IMR-90 (cell line): Measurements from ENCODE around the gene ABL1. TPM values are rescaled to one million over a fixed set of nuclear protein-coding genes. Genes with fewer than 3 reads are reported as not detected.

Experiments
- ATAC-seq: fragments of 200-7000 bp; cut with Tn5 transposase; 2 replicates; pipeline ENCODE4 v1.9.1; 2020; ENCODE audit warnings: low read depth, mild to moderate bottlenecking, moderate library complexity
- BruUV-seq: library from RNA; stranded (reverse); fragments of 400-500 nt; replicated peaks from 2 replicates; lab custom pipeline; 2021; lab: Mats Ljungman, UMichigan
- CTCF ChIA-PET: fragments of 300-600 bp; formaldehyde crosslinking; extraction: SDS; loops from one replicate; lab custom pipeline; 2021; ENCODE audit warnings: antibody characterized with exemption; lab: Yijun Ruan, JAX
- POLR2A ChIA-PET: fragments of 300-600 bp; sonication (Branson Sonifier 250); formaldehyde crosslinking; loops from one replicate; lab custom pipeline; 2022; ENCODE audit warnings: antibody characterized with exemption; ENCODE audit not compliant: unreplicated experiment; lab: Charles Lee
- DNase-seq: peaks from one replicate; pipeline ENCODE4 v3.0.0; 2013
- H2AFZ ChIP-seq: replicated peaks from 2 replicates; pipeline ENCODE3; 2013; ENCODE audit warnings: low read length, mild to moderate bottlenecking; ENCODE audit not compliant: poor library complexity
- H2AK5ac ChIP-seq: 2 replicates; pipeline ENCODE4 v1.6.1; 2013; ENCODE audit warnings: low read depth, low read length, inconsistent platforms
- H2AK9ac ChIP-seq: replicated peaks from 2 replicates; pipeline ENCODE3; 2013; ENCODE audit warnings: mild to moderate bottlenecking, low read depth, low read length, moderate library complexity; ENCODE audit not compliant: poor library complexity
- H2BK120ac ChIP-seq: 2 replicates; pipeline ENCODE4 v1.6.1; 2013; ENCODE audit warnings: low read depth, low read length, inconsistent platforms
- H2BK15ac ChIP-seq: 3 replicates; pipeline ENCODE4 v1.6.1; 2013; ENCODE audit warnings: low read depth, low read length, inconsistent platforms
- H2BK20ac ChIP-seq: 2 replicates; pipeline ENCODE4 v1.6.1; 2013; ENCODE audit warnings: low read depth, mild to moderate bottlenecking, inconsistent platforms, low read length, moderate library complexity
- H2BK5ac ChIP-seq: 2 replicates; pipeline ENCODE4 v1.6.1; 2013; ENCODE audit warnings: mild to moderate bottlenecking, low read depth, low read length, inconsistent platforms; ENCODE audit not compliant: poor library complexity, severe bottlenecking
- H3K14ac ChIP-seq: replicated peaks from 2 replicates; pipeline ENCODE4 v1.6.1; 2013; ENCODE audit warnings: low read depth, low read length, inconsistent platforms
- H3K18ac ChIP-seq: 2 replicates; pipeline ENCODE4 v1.6.1; 2013; ENCODE audit warnings: low read depth, low read length, control low read depth
- H3K23ac ChIP-seq: 2 replicates; pipeline ENCODE4 v1.6.1; 2013; ENCODE audit warnings: low read depth, low read length, inconsistent platforms
- H3K27ac ChIP-seq: 2 replicates; pipeline ENCODE4 v1.5.1; 2013; ENCODE audit warnings: mild to moderate bottlenecking, control low read depth, low read length; ENCODE audit not compliant: insufficient read depth
- H3K27me3 ChIP-seq: 2 replicates; pipeline ENCODE4 v1.6.1; 2013; ENCODE audit warnings: low read length; ENCODE audit not compliant: control insufficient read depth, insufficient read depth
- H3K36me3 ChIP-seq: 2 replicates; pipeline ENCODE4 v1.6.1; 2013; ENCODE audit warnings: low read length, mixed read lengths; ENCODE audit not compliant: control insufficient read depth, insufficient read depth
- H3K4ac ChIP-seq: 2 replicates; pipeline ENCODE4 v1.6.1; 2013; ENCODE audit warnings: low read depth, low read length, inconsistent platforms
- H3K4me1 ChIP-seq: 2 replicates; pipeline ENCODE4 v1.6.1; 2013; ENCODE audit warnings: low read length, mixed read lengths; ENCODE audit not compliant: control insufficient read depth, insufficient read depth
- H3K4me2 ChIP-seq: 2 replicates; pipeline ENCODE4 v1.6.1; 2013; ENCODE audit warnings: low read depth, mild to moderate bottlenecking, control low read depth, low read length, moderate library complexity
- H3K4me3 ChIP-seq: 2 replicates; pipeline ENCODE4 v1.5.1; 2013; ENCODE audit warnings: low read depth, mild to moderate bottlenecking, control low read depth, low read length, moderate library complexity; ENCODE audit not compliant: insufficient read depth
- H3K56ac ChIP-seq: 2 replicates; pipeline ENCODE4 v1.6.1; 2013; ENCODE audit warnings: low read length, inconsistent platforms; ENCODE audit not compliant: insufficient read depth; ENCODE audit errors: extremely low read depth
- H3K79me1 ChIP-seq, 2 experiments: 2 replicates each; pipeline ENCODE4 v1.6.1; 2013; ENCODE audit warnings: low read length in 2 of 2, inconsistent platforms in 1 of 2, low read depth in 1 of 2
- H3K9ac ChIP-seq: 2 replicates; pipeline ENCODE4 v1.6.1; 2013; ENCODE audit warnings: low read depth, low read length, control low read depth
- H3K9me1 ChIP-seq: 2 replicates; pipeline ENCODE4 v1.6.1; 2013; ENCODE audit warnings: low read length, inconsistent platforms; ENCODE audit not compliant: insufficient read depth
- H3K9me3 ChIP-seq: 2 replicates; pipeline ENCODE4 v1.6.1; 2013; ENCODE audit warnings: low read length; ENCODE audit not compliant: control insufficient read depth, insufficient read depth
- H4K20me1 ChIP-seq: 2 replicates; pipeline ENCODE4 v1.6.1; 2013; ENCODE audit warnings: low read length, inconsistent platforms; ENCODE audit not compliant: insufficient read depth
- H4K5ac ChIP-seq: 2 replicates; pipeline ENCODE4 v1.6.1; 2013; ENCODE audit warnings: mild to moderate bottlenecking, low read depth, low read length, control low read depth
- H4K8ac ChIP-seq, 2 experiments: 2 replicates each; pipeline ENCODE4 v1.6.1; 2013; ENCODE audit warnings: low read depth in 2 of 2, low read length in 2 of 2, control low read depth in 1 of 2, inconsistent platforms in 1 of 2
- H4K91ac ChIP-seq: 2 replicates; pipeline ENCODE4 v1.6.1; 2013; ENCODE audit warnings: low read depth, low read length, inconsistent platforms; ENCODE audit not compliant: insufficient read depth
- BHLHE40 ChIP-seq: fragments of 150-350 bp; IDR thresholded peaks from 2 replicates; pipeline ENCODE4 v1.6.1; 2016; ENCODE audit warnings: mild to moderate bottlenecking, low read depth, low read length
- CEBPB ChIP-seq: IDR thresholded peaks from 2 replicates; pipeline ENCODE4 v1.6.1; 2012; ENCODE audit warnings: low read depth, low read length, improper control_type of control experiment
- CHD1 ChIP-seq: IDR thresholded peaks from 2 replicates; pipeline ENCODE4 v1.6.1; 2012; ENCODE audit warnings: low read depth, low read length, improper control_type of control experiment
- ELK1 ChIP-seq: fragments of 150-350 bp; IDR thresholded peaks from 2 replicates; pipeline ENCODE4 v1.6.1; 2016; ENCODE audit warnings: low read depth, mild to moderate bottlenecking, low read length, moderate library complexity, borderline replicate concordance
- FOS ChIP-seq: fragments of 150-350 bp; IDR thresholded peaks from 2 replicates; pipeline ENCODE4 v1.6.1; 2016; ENCODE audit warnings: low read depth, low read length
- MAFK ChIP-seq: IDR thresholded peaks from 2 replicates; pipeline ENCODE4 v1.6.1; 2012; ENCODE audit warnings: low read depth, low read length, improper control_type of control experiment
- MAZ ChIP-seq: IDR thresholded peaks from 2 replicates; pipeline ENCODE4 v1.6.1; 2012; ENCODE audit warnings: low read depth, mild to moderate bottlenecking, low read length, improper control_type of control experiment, moderate library complexity, borderline replicate concordance
- MXI1 ChIP-seq: IDR thresholded peaks from 2 replicates; pipeline ENCODE4 v1.6.1; 2012; ENCODE audit warnings: low read depth, mild to moderate bottlenecking, low read length, moderate library complexity, borderline replicate concordance
- NFE2L2 ChIP-seq: fragments of 150-350 bp; IDR thresholded peaks from 2 replicates; pipeline ENCODE4 v1.6.1; 2016; ENCODE audit warnings: low read depth, mild to moderate bottlenecking, low read length
- POLR2A ChIP-seq: IDR thresholded peaks from 2 replicates; pipeline ENCODE4 v1.6.1; 2012; ENCODE audit warnings: mild to moderate bottlenecking, low read depth, low read length
- RAD21 ChIP-seq: IDR thresholded peaks from 2 replicates; pipeline ENCODE4 v1.6.1; 2012; ENCODE audit warnings: low read length, improper control_type of control experiment
- RCOR1 ChIP-seq: IDR thresholded peaks from 2 replicates; pipeline ENCODE4 v1.6.1; 2012; ENCODE audit warnings: mild to moderate bottlenecking, low read length, improper control_type of control experiment; ENCODE audit not compliant: insufficient replicate concordance
- RFX5 ChIP-seq: IDR thresholded peaks from 2 replicates; pipeline ENCODE4 v1.8.0; 2012; ENCODE audit warnings: low read depth, mild to moderate bottlenecking, low read length, moderate library complexity
- SMC3 ChIP-seq: fragments of 150-350 bp; IDR thresholded peaks from 2 replicates; pipeline ENCODE4 v1.6.1; 2016; ENCODE audit warnings: low read depth, mild to moderate bottlenecking, antibody characterized with exemption, low read length, moderate library complexity
- WGBS, 2 experiments: methylation state at CpG; one replicate each; pipeline versions ENCODE4 v1.1.5 to v1.1.7; 2013; ENCODE audit warnings: missing lambda C conversion rate in 2 of 2; ENCODE audit not compliant: insufficient read length in 1 of 2; ENCODE audit errors: extremely low coverage in 2 of 2; 5-methylcytosine and 5-hydroxymethylcytosine counted together
- dilution Hi-C: fragments of 300-500 bp; cut with HindIII; formaldehyde crosslinking; loops from one replicate; pipeline ENCODE4 v1.14.3; 2018; ENCODE audit warnings: low sequenced_read_pairs; ENCODE audit not compliant: unreplicated experiment
- in situ Hi-C: fragments of 300-500 bp; cut with MboI; formaldehyde crosslinking; loops from 3 replicates; pipeline ENCODE4 v1.14.3; 2019; ENCODE audit warnings: low sequenced_read_pairs, inconsistent platforms, mixed read lengths
- intact Hi-C: fragments of 100-400 bp; cut with micrococcal nuclease; formaldehyde crosslinking; loops from 2 replicates; pipeline ENCODE4 v1.10.0; 2022
- polyA plus RNA-seq, 3 experiments: library from polyadenylated mRNA; depleted of rRNA; stranded (reverse); fragments of >200 nt; gene quantifications; 2 replicates each; pipeline ENCODE4 v1.2.3, GENCODE V29; 2012; ENCODE audit warnings: low replicate concordance in 1 of 3
- total RNA-seq: library from RNA; depleted of rRNA; stranded (reverse); fragments of >200 nt; gene quantifications from 2 replicates; pipeline ENCODE4 v1.2.3, GENCODE V29; 2012
- TF ChIP-seq, protein P1 (sequence below): fragments of 150-350 bp; IDR thresholded peaks from 2 replicates; pipeline ENCODE4 v1.6.1; 2017; ENCODE audit warnings: mild to moderate bottlenecking, antibody characterized with exemption, low read length, low read depth
- TF ChIP-seq, protein P2 (sequence below): conservative IDR thresholded peaks from 2 replicates; pipeline ENCODE4 v1.5.1; 2012; ENCODE audit warnings: mild to moderate bottlenecking, low read depth, low read length, improper control_type of control experiment

ABL1 gene
- total and polyA plus RNA-seq, 2 of the 4 experiments (the other 2 are of a cell fraction), result 33.7 to 49.1 TPM

DNA sequence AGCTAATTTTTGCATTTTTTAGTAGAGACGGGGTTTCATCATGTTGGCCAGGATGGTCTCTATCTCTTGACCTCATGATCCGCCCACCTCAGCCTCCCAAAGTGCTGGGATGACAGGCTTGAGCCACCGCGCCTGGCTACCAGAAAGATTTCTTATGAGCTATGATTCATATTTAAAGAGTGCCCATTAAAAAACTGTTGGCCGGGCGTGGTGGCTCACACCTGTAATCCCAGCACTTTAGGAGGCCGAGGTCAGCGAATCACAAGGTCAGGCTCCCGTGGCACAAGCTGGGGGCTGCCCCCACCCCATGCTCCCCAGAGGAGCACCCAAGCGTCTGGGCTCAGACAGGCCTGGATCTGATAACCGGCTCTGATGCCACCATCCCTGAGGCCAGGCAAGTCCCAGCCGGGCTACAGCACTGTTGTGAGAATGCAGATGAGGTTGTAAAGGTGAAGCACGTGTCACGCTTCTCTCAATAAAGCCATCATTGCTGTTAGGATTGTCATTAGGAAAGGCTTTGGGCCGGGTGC lies 47.7 kb downstream of the ABL1 start:
- Histone ChIP-seq H2BK20ac (no peak overlapping the region), H4K91ac (no peak overlapping the region), H3K14ac (no peak overlapping the region), H3K9ac (no peak overlapping the region), H3K18ac (no peak overlapping the region), H2BK5ac (no peak overlapping the region), H3K9me3 (no peaks in the 10 kb centered on the region), H2AFZ (no peak overlapping the region), H3K4me3 (no peak overlapping the region), H3K27ac (no peak overlapping the region), H3K36me3 (peaks cover 88% of the 10 kb centered on the region), H3K4me2 (no peak overlapping the region), H4K8ac (no peak overlapping the region), H3K79me1 (peaks cover 40 to 61% of the 10 kb centered on the region in 2 experiments), H2BK120ac (no peak overlapping the region), H2BK15ac (no peak overlapping the region), H4K20me1 (peaks cover 28% of the 10 kb centered on the region), H2AK9ac (no peak overlapping the region), H3K56ac (no peak overlapping the region), H3K23ac (no peak overlapping the region), H3K9me1 (peaks cover 1% of the 10 kb centered on the region; the same call in 1 of the 2 replicates), H4K5ac (no peak overlapping the region), H3K4me1 (peaks cover 15% of the 10 kb centered on the region; the same call in 1 of the 2 replicates), H2AK5ac (no peak overlapping the region), H3K4ac (no peak overlapping the region), H3K27me3 (no peaks in the 10 kb centered on the region)
- no TSS peak for BruUV-seq
- TF ChIP-seq CEBPB, result no peak
- TF ChIP-seq POLR2A, result no peak
- TF ChIP-seq SMC3, result no peak
- TF ChIP-seq RAD21, result no peak
- TF ChIP-seq RFX5, result no peak
- TF ChIP-seq MAFK, result no peak
- TF ChIP-seq, protein P1, sequence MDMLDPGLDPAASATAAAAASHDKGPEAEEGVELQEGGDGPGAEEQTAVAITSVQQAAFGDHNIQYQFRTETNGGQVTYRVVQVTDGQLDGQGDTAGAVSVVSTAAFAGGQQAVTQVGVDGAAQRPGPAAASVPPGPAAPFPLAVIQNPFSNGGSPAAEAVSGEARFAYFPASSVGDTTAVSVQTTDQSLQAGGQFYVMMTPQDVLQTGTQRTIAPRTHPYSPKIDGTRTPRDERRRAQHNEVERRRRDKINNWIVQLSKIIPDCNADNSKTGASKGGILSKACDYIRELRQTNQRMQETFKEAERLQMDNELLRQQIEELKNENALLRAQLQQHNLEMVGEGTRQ, result no peak
- TF ChIP-seq ELK1, result no peak
- TF ChIP-seq MXI1, result no peak
- TF ChIP-seq, protein P2, sequence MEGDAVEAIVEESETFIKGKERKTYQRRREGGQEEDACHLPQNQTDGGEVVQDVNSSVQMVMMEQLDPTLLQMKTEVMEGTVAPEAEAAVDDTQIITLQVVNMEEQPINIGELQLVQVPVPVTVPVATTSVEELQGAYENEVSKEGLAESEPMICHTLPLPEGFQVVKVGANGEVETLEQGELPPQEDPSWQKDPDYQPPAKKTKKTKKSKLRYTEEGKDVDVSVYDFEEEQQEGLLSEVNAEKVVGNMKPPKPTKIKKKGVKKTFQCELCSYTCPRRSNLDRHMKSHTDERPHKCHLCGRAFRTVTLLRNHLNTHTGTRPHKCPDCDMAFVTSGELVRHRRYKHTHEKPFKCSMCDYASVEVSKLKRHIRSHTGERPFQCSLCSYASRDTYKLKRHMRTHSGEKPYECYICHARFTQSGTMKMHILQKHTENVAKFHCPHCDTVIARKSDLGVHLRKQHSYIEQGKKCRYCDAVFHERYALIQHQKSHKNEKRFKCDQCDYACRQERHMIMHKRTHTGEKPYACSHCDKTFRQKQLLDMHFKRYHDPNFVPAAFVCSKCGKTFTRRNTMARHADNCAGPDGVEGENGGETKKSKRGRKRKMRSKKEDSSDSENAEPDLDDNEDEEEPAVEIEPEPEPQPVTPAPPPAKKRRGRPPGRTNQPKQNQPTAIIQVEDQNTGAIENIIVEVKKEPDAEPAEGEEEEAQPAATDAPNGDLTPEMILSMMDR, result no peak
- no peak for TF ChIP-seq RCOR1
- no peak for TF ChIP-seq MAZ
- TF ChIP-seq NFE2L2, result no peak
- no peak for TF ChIP-seq CHD1
- TF ChIP-seq BHLHE40, result no peak
- TF ChIP-seq FOS, result no peak
- DNase-seq (no peak), ATAC-seq (no peak)
- dilution Hi-C loops (no loop called here), in situ Hi-C loops (no loop called here), intact Hi-C loops (no loop called here)
- CTCF ChIA-PET, result no interaction called here
- POLR2A ChIA-PET, result no interaction called here
- 90% methylated on average over 6 of the region's 15 CpGs; no CpG with 5 or more reads in 1 of the 2 experiments for WGBS, 2 experiments
